GM18502 (cell line): Measurements from ENCODE around the gene SMC4.
A peak's percentile ranks its signal among the peaks of the same experiment; 100 is the strongest.
"Not testable (repeated sequence)": the region's sequence is repeated elsewhere in the genome, so short reads cannot be mapped to it uniquely, and the experiment has no call there.

Source experiments
- ATAC-seq: cut with Tn5 transposase; IDR thresholded peaks from one replicate; pipeline ENCODE4 v1.9.1; 2021; ENCODE audit warnings: mild to moderate bottlenecking; ENCODE audit not compliant: unreplicated experiment, poor library complexity

Gene SMC4

DNA sequence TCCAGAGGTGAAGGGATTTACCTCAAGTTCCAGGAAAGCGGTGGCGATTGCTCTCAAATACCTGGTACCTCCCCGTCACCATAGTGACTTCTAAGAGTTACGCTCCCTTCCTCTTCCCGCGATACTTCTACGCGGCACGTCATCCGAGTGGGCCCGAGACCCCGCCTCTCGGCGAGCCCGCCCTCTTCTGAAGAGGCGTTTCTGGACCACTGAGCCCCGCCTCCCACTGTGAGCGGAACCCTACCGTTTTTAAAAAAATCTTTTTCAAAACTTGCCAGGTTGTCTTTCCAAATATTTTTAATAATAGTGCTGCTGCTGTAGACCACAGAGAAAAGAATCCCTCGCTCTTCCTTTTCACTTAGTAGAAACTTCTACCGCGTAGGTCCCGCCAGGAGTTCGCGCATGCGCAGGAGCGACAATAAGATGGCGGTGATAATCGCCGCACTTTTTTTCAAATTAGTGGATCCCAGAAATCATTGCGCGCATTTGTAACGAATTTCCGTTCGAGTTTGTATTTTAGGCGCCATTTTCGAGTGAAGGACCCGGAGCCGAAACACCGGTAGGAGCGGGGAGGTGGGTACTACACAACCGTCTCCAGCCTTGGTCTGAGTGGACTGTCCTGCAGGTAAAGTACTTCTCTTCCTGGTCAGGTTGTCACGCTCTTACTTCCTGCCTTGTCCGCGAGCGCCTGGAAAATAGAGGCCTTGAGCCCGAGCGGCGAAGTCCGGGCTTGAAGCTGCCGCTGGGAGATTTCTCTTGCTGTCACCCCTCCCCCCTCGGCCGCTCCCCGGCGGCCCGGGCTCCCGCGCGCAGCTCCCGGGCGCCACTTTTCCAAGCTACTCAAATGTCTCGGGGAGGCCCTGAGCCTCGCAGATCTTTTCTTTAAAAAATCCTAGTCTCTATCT is at the start of gene SMC4, which contains the start of gene IFT80:
SMC4 (plus strand) TSS at position 526 of the 905 bp plus-strand sequence. CDS start 1,177 bp downstream, outside the sequence.
IFT80 (minus strand) TSS at position 101 of the 905 bp plus-strand sequence. CDS start 14,625 bp downstream, outside the sequence.
- peak; percentile 95 for ATAC-seq

DNA sequence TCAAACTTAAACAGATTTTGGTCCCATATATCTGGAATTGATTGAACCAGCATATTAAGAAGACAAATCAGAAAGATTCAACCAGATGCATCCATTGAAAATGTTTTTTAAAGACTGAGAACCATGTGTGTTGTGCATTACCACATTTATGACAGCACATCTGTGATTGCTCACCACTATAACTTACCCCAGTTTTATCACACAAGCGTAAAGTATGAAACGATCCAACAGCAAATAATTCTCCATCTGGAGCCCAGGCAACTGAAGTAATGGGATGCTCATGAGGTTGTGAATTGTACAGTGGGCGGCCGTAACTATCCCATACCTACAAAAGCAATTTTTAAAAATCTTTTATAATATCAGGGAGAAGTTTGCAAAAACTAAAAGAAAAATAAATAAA is 43.6 kb upstream of the SMC4 start:
- ATAC-seq, result no peak

DNA sequence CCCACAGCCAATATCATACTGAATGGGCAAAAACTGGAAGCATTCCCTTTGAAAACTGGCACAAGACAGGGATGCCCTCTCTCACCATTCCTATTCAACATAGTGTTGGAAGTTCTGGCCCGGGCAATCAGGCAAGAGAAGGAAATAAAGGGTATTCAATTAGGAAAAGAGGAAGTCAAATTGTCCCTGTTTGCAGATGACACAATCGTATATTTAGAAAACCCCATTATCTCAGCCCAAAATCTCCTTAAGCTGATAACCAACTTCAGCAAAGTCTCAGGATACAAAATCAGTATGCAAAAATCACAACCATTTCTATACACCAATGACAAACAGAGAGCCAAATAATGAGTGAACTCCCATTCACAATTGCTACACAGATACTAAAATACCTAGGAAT is 36.6 kb upstream of the SMC4 start:
- not testable (repeated sequence) for ATAC-seq

DNA sequence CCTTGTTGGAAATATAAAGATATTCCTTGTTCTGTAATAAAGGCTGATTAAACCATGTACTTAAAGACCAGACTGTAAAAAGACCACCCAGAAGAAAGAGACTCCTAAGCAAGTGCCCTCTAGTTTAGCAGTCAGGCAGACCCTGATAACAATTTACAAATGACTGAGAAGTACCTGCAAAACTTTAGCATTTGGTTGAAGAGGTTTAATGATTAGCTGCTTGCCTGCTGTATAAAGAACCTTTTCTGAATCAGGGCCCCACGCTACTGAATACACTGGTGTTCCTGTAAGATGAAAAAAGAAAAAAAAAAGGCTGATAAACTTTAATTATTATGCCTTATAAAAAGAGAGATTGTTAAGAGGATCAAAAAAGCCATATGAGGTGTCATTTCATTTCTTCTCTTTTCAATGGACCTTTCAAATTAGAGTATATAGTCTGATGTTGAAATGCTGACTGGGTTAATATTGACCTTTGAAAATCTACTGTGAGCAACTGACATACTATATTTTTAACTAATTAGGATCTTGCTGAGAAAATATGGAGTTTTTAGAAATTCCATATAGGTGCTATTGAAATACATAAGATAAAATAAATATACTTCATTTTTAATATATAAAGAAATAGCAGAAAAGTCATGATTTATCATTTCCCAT is 33.5 kb upstream of the SMC4 start:
- ATAC-seq, result no peak

DNA sequence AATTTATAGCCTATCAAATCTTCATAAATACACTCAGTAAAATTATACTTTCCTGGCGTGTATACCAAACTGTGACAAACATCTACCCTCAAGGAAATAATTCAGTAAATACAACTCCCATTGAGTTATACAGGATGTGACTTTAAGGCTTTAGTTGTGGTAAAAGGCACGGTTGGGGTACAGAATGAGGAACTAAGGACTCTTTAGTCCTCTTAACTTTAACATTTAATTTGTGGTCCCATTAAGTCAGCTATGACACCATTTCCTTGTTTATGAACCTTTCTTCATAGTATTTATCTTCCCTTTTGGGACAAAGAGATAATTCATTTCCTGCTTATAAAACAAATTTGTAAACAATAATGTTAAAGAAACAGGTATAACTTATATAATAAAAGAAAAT is 30.6 kb upstream of the SMC4 start:
- peak; percentile 79 for ATAC-seq

DNA sequence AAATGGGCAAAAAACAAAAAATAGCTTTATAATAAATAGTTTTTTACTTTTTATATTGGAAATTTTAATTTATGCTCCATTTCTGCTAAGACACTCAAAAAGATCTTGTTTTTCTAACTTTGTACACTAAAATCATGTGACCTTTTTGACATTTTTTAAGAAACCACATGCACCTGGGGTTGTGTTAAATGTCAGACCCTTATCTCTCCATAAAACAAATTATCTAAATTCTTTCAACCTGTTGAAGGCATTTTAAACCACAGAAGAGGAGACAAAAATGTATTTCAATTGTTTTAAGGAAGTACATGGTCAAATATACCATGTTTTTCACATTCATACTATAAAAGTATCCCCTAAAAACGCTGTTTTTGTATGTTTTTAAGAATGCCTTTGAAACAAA is 29.7 kb upstream of the SMC4 start:
- no peak for ATAC-seq

DNA sequence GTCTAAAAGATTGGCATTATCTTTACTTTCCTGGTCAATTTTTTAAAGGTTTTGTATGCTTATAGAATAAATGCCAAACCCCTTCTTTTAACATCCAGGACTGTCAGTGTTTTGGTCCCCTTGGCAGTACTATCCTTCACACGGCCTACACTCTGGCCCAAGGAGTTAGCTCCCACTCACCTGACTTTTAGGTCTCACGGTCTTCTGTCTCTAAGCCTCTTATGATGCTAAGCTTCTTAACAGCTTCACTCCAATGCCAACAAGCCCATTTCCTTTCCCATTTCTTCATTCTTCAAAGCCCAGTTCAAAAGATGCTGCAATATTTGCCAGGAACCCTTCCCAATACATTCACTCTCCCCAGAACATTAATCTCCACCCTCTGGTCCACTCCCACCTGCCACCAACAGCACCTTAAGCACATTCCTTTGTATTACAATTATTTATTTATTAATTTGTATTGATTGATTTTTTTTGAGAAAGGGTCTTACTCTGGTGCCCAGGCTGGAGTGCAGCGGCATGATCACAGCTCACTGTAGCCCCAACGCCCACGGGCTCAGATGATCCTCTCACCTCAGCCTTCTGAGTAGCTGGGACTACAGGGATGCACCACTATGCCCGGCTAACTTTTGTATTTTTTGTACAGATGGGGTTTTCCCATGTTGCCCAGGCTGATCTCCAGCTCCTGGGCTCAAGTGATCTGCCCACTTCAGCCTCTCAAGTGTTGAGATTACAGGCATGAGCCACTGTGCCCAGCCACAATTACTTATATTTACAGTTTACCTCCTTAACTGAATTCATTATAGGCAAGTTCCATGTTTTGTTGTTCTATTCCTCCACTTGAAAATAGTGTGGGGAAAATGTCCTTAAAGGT is 28.2 kb upstream of the SMC4 start:
- no peak for ATAC-seq

DNA sequence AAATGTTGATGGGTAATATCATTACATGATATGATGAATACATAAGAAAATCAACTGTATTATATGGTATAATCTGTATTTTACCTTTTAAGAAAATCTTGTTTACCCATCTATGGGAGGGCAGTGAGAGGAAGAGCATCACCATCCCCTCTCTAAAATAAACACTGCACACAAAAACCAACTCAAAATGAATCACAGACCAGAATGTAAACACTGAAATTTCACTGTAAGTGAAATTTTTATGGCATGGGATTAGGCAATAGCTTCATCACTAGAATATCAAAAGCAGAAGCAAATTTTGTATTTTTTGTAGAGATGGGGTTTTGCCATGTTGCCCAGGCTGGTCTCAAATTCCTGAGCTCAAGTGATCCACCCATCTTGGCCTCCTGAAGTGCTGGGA is 26.7 kb upstream of the SMC4 start:
- no peak for ATAC-seq

DNA sequence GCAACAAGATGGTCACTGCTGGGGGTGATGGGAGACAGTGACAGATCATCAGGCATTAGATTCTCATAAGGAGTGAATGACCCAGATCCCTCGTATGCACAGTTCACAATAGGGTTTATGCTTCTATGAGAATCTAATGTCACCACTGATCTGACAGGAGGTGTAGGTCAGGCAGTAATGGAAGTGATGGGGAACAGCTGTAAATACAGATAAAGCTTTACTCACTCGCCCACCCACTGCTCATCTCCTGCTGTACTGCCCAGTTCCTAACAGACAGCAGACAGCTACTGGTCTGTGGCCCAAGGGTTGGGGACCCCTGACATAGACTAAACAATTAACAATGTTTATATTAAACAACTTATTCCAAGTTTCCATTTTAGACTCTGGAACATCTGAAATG is 25.8 kb upstream of the SMC4 start:
- no peak for ATAC-seq

DNA sequence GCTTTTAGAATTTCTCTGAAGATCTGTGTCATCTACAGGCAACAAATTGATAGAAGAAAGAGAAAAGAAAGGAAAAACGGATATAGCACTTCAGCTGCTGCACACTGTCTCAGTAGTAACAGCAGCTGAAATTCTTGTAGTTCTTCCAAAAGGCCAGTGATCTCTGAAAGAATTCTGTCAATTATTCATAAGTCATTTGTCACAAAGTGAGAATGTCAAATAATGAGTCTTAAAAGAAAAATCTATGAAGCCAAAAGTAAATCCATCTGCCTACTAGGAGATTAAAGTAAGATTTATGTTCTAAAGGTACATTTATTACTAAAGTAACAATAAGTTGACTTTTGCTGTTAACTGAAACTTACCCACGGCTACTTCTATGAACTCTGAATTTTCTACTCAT is 25.0 kb upstream of the SMC4 start:
- no peak for ATAC-seq

DNA sequence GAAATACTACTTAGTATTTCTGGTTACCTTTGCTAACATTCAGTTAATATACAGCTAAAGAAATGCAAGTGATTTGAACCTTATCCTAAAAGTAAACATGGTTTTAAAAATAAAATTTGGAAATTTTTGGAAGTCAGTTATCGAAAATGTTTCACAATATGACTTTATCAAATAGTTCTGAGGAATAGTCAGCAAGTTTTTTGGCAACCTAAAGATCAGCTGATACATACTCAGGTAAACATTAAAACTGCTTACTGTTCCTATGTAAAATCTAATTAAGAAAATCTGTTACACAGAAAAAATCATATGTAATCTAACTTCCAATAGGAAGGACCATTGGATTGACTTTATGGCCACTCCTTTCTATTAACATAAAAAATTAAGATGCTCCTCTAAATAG is 24.5 kb upstream of the SMC4 start:
- no peak for ATAC-seq

DNA sequence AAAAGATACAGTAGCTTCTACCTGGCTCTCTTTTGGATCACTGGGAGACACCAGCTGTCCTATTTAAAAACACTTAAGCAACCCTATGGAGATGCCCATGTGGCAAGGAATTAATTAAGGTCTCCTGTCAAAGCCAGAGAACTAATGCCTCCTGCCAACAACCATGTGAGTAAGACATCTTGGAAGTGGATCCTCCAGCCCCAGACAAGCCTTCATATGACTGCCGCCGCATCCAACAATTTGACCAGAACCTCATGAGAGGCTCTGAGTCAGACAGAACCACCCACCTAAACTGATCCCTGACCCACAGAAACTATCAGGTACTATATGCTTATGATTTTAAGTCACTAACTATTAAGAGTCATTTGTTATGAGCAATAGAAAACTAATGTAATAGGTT is 22.8 kb upstream of the SMC4 start:
- ATAC-seq, result no peak

DNA sequence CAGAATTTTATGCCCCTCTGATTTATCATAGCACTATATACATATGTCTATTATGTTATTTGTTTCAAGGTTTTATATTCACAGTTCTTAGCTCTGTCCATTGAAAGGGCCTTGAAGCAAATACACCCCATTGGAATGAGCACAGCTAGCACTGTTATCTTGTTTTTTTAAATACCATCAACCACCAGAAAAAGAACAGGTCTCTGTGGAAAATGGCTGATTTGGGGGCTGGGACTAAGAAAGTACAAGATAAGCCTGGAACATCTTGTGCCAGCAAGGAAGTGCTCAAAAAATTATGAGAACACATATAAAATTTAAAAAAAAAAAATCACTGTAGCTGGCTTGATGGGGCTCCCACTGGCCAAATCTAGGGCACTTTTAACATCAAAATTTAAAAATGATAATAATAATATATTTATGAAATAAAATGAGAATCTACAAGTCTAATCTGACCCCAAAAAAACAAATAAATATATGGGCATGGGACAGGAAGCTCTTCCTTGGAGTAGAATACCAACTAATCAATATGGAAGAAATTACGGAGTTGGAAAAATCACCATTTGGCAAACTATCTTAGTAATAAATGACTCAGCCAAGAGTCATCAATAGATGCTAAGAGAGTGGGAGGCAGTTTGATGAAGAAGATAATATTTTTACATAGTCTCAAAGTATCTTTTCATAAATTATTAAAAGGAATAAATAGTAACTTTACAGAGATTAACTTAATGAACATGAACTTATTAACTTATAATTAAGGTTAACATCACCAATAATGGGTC is 20.9 kb upstream of the SMC4 start:
- no peak for ATAC-seq

DNA sequence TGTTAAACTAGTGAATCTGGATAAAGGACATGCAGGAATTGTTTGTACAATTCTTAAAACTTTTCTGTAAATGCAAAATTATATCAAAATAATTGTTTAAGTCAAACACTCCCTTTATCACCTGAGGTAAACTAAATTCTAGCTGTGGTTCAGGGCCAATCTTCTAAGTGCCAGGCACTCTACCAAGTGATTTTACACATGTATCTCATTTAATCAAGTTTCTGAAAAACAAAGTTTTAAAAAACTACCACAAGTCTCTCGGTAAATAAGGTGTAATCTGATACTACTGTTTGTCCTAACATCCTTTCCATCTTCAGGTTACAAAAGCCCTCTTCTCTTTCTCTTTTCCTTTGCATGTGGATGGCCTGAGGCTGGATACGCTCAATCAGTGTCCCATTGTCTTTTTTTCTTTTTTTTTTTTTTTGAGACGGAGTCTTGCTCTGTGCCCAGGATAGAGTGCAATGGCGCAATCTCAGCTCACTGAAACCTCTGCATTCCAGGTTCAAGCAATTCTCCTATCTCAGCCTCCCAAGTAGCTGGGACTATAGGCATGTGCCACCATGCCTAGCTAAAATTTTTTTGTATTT is 19.7 kb upstream of the SMC4 start:
- ATAC-seq, result no peak

DNA sequence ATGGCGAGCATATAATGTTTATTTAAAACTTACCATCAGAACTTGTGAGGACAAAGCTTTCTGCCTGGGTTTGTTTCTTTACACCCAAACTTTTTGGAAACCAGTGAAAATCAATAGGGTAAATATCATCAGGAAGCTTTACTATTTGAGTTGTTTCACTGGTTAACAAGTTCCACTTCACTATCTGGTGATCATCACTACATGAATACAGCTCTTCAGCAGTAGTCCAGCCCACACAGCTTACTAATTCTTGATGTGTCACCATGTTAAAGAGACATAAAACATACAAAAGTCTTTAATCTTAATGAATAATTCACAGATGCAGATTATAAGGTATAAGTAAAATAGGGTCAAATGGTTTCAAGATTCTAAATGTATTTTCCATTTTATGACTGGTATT is 18.0 kb upstream of the SMC4 start:
- no peak for ATAC-seq

DNA sequence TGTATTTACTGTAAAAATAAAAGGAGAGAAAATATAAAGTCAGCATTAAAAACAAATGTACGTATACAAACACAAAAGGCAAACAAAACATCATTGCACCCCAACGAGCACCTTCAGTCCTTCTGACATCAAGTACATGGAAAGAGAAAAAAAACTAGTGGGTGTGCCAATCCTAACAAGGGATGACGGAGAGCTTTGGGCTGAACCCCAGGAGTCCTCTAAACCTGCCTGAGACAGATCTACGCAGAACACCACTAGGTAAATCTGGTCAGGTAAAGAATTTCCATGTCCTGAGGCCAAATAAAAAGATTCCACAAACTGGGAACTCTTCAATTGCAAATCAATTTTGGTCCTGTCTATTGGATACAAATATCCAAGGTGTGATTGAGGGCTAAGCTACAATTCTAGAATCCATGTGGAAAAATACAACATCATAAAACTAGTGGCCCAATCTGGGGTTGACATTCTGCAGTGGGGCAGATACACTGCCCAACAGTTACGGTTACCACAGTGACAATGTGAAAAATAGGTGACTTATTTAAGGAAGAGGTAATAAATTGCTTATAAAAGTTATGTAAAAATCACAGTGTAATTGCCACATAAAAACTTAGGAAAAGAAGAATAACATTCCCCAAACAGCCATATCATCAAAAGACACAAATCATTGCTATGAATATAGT is 14.7 kb upstream of the SMC4 start:
- no peak for ATAC-seq

DNA sequence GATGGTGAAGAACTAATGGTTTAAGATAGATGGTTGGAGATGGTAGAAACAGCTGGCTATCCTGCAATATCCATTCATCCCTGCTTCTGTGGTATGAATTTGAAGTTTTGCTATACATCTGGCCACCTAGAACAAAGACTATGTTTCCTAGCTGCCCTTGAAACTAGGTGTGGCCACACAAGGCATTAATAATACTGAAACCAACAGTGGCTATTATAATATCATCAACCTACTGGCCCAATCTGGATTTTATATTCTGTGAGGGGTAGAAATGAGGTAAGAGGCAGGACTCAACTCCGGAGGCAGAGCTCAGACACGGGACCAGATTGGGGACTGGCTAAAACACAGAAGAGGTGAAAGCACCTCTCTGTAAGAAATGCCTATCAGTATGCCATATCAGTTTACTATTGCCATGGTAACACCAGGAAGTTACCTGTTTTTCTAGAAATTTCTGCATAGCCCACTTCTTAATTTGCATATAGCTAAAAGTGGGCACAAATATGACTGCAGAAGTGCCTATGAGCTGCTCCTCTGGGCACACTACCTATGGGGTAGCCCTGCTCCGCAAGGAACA is 8.8 kb upstream of the SMC4 start:
- peak; percentile 49 for ATAC-seq

DNA sequence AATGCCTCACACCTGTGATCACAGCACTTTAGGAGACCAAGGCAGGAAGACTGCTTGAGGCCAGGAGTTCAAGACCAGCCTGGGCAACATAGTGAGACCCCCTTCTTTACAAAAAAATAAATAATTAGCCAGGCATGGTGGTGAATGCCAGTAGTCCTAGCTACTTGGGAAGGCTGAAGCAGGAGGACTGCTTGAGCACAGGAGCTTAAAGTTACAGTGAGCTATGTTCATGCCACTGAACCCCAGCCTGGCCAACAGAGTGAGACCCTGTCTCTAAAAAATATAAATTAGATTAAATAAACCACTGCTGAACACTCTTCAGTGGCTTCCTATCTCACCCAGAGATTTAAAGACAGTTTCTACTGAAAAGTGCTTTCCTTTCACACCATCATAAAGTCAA is 6.7 kb upstream of the SMC4 start:
- no peak for ATAC-seq
